T47D (cell line): ENCODE results near the gene ADCY5.

ENCODE experiments used
- DNase-seq, 2 experiments: peaks; one replicate each; pipeline versions ENCODE4 v3.0.0 to v3.0.0-alpha.2; 2011 to 2012; ENCODE audit warnings: low read depth in 1 of 2, low spot score in 1 of 2
- JUND ChIP-seq: IDR thresholded peaks from 2 replicates; pipeline ENCODE4 v1.6.1; 2012; ENCODE audit warnings: low read depth
- in situ Hi-C: cut with HindIII; loops from 2 replicates; pipeline ENCODE4 v1.10.0; 2016; ENCODE audit warnings: low sequenced_read_pairs, low pct_unique_long_range_greater_than_20kb

The ADCY5 gene

DNA sequence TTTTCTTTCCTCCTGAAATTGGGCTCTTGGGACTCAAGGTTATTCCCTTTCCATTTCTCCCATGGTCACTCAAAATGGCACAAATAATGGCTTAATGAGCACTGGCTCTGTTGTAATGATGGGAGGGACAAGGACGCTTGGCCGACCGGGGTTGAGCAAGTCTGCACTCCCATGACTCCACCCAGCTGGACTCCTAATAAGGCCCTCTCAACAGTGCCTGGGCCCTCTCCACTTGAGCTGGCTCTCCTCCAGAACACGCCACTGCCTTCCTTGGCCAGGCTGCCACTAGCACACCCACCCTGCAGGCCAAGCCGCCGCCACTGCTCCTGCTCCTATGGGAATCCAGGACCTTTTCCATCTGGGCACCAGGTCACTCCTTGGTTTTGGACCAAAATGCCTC, 42.3 kb downstream of the ADCY5 start:
- no peak for DNase-seq
- TF ChIP-seq JUND = no peak
- in situ Hi-C loops = no loop called here

DNA sequence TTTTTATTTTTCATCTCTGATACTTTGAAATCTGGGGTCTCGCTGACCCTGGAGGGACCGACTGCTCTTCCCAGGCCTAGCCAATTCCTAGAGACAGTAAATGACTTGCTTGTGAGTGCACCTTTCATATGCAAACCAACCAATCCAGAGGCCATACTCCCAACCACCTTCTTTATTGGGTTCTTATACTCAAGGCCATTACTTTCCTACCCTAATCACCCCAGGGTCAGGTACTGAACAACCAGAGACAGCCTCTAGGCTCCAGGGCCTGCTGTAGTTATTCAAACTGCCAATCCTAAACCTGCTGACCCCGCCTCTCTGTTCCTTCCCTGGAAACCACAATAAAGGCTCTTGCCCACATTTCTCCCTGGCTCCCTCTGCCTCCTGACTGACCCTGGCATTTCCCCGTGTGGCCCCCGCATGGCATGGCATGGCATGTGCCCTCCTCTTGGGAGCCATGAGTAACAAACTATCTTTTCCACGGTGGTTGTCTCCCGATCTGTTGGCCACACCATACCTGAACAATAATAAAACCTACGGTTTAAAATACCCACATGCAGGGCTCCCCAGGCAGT, 42.9 kb downstream of the ADCY5 start:
- TF ChIP-seq JUND = no peak
- no peak for DNase-seq
- in situ Hi-C loops = no loop called here

DNA sequence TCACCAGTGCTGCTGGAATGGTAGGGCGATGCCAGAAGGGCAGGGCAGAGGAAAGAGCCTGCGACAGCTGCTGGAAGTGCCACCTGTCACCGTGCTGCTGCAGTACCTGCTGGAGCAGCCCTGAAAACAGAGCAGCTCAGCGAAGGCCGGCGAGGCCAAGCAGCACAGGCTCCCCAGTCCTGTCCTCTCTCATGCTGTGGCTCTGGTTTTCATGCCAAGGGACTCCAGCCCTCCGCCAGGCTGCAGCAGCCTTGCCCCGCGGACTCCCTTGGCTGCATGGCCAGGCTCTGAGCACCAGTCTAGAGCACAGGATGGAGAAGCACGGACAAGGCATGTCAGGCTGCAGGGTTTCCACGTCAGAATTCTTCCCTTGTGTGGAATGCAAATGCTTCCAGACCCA, 43.9 kb downstream of the ADCY5 start:
- TF ChIP-seq JUND = no peak
- in situ Hi-C loops = no loop called here
- no peak for DNase-seq

DNA sequence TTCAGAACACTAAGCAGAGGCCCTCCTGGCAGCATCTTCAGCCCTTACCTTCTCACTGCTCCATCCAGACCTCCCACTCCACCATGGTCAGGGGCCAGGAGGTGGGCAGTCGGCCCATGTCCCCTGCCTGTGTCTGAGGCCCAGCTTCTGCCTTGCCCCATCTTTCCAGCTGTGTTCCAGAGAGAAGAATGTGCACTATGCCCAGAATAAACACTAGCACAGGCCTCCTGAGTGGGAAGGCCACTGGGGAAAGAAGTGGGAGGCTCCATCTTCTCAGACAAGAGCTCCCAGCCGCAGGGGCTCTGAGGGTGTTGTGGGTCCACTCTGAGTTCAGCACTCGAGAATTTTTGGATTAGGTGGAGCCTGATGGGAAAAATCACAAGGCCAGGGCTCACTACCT, 44.5 kb downstream of the ADCY5 start:
- in situ Hi-C loops = no loop called here
- no peak for DNase-seq
- no peak for TF ChIP-seq JUND

DNA sequence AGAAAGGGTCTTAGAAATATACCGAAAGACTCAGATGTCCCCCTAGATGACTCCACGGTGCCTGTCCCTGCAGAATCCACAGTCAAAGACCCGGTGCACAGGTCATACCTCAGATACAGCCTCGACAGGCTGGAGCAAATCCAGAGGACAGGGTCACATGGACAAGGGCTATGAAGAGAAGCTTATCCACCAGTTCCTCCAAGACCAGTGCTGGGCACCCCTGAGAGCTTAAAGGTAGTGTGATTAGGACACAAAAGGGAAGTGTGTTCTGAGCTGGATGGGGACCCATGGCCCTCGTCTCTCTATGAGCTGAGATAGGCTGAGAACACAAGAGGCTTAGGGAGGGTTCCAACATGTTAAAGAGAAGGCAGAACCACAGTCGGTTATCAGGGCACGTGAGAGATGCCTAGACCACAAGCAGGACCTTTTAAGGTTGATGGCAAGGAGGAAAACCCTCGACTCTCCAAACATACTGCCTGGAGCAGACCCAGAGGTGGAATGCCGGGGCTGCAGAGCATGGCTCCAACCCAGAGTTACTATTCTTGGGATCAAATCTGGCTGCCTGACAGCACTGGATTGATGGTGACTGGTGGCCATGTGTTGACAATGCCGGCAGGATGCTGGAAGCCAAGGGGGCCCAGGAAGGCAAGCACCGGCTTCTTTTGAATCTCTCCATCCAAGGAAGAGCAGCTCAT, 46.9 kb downstream of the ADCY5 start:
- in situ Hi-C loops = no loop called here
- TF ChIP-seq JUND = no peak
- DNase-seq = no peak

DNA sequence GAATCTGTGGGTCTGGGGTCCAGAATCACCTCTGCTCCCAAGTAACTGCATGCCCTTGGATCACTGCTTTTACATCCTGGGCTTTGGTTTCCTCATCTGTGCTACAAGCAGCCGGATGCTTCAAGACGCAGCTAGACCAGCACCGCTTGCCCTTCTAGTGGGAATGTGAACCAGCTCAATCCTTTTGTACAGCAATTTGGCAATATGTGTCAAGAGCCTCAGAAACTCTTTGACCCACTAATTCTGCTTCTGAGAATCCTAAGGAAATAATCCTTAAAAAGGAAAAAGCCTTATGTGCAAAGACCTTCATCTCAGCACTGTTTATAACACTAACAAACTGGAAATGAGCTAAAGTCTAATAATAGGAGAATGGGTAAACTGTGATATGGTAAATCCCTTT, 48.7 kb downstream of the ADCY5 start:
- no peak for DNase-seq
- no peak for TF ChIP-seq JUND
- in situ Hi-C loops = no loop called here

DNA sequence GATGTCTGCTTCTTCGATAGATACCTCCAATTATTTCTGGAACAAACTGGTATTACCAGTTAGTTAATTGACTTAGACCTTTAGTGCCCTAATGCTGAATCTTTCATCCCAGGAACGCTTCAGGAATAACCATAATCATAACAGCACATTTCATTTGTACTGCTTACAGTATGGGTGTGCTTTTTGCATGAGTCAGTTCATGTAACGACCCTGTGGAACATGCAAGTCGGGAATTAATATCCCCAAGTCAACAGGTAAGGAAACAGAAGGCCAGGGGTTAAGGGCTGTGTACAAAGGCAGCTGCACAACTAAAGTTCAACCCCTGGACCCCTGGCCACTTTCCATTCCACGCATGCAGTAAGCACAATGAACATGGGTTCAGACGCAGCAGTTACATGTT, 49.2 kb downstream of the ADCY5 start:
- no peak for DNase-seq
- TF ChIP-seq JUND = no peak
- in situ Hi-C loops = no loop called here

DNA sequence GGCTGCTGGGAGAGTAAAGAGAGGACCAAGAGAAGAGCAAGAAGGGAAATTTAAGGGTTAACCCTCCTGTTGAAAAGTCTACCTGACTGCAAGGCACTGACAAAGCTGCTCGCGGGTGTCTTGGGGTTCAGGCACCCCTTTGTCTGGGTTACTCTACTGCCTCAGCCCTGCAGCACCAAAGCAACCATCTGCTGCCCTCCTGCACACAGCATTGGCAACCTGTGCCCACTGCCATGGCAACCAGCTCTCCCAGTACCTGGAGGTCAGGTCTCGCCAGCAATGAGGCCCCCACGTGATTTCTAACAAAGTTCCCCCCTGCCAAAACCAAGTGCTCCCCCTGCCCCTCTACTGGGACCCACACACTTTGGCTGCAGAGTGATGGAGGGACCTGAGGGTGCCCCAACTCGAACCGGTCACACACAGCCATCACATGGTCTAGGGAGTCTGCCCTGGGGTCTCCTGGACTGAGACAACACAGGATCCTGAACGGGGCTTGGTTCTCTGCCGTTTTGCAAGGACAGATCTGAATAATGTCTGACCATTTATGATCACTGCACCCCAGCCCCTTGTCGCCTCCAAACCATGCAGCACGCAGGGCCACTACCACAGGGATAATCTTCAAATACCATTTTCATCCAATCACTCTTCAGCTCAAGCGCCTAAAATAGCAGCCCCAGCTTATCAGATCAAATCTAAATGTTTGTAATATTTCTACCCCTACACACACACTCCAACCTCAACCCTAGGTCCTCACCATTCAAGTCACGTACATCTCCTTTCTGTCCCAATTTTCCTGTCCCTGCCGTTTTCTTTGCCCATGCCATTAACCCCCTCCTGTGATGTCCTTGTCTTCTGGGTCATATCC, 50.7 kb downstream of the ADCY5 start:
- DNase-seq = no peak
- TF ChIP-seq JUND = no peak
- in situ Hi-C loops = no loop called here

DNA sequence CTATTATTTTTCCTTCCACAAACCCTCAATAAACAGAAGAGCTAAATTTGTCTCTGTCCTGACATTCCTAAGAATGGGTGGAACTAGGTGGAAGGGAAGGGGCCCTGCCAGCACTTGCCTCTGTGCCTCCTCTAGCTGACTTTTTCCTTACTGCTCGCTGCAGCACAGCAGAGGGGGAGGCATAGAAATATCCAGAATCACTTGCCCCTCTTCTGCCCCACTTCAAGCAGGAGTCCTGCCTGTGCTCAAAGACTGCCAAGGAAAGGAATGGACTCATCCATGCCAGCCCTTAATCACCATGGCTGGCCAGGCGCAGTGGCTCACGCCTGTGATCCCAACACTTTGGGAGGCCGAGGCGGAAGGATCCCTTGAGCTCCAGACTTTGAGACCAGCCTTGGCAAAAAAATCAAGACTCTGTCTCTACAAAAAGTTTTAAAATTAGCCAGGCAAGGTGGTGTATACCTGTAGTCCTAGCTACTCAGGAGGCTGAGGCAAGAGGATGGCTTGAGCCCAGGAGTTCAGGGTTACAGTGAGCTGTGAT, 51.8 kb downstream of the ADCY5 start:
- no peak for DNase-seq
- in situ Hi-C loops = no loop called here
- no peak for TF ChIP-seq JUND

DNA sequence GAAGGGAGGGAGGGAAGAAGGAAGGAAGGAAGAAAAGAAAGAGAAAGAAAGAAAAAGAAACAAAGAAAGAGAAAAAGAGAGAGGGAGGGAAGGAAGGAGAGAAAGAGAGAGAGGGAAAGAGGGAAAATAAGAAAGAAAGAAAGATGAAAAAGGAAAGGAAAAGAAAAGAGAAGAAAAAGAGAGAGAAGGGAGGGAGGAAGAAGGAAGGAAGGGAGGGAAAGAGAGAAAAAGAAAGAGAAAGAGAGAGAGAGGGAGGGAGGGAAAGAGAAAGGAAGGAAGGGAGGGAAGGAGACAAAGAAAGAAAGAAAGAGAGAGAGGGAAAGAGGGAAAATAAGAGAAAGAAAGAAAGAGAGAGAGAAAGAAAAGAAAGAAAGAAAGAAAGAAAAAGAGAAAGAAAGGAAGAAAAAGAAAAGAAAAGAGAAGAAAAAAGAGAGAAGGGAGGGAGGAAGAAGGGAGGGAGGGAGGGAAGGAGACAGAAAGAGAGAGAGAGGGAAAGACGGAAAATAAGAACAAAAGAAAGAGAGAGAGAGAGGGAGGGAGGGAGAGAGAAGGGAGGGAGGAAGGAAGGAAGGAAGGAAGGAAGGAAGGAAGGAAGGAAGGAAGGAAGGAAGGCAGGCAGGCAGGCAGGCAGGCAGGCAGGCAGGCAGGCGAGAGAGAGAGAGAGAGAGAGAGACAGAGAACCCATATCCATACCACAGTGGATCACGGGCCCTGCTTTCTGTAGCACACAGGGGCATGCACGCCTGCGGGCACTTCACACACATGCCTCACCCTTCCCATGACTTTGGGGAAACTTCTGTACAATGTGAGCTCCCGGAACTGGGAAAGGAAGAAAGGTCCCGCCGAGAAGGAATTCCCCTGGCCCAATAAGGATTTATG, 52.5 kb downstream of the ADCY5 start:
- DNase-seq = no peak
- TF ChIP-seq JUND = no peak
- in situ Hi-C loops = no loop called here

DNA sequence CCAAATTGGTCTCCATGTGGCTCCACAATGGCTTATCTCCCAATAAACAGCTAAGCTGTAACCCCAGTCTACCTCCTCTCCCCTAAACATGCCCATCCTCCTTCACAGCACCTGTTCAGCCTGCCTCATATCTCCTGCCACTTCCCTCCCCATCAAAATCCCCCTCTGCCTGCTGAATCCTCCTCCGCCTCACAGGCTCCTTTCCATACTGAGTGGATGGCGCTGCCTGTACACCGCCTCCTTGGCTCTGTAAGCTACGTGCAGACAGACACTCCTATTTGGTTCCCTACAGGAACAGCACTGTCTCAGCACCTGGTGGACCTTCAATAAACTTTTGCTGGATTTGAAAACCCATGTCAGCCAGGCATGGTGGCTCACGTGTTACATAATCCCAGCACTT, 53.7 kb downstream of the ADCY5 start:
- TF ChIP-seq JUND = no peak
- DNase-seq = no peak
- in situ Hi-C loops = no loop called here

DNA sequence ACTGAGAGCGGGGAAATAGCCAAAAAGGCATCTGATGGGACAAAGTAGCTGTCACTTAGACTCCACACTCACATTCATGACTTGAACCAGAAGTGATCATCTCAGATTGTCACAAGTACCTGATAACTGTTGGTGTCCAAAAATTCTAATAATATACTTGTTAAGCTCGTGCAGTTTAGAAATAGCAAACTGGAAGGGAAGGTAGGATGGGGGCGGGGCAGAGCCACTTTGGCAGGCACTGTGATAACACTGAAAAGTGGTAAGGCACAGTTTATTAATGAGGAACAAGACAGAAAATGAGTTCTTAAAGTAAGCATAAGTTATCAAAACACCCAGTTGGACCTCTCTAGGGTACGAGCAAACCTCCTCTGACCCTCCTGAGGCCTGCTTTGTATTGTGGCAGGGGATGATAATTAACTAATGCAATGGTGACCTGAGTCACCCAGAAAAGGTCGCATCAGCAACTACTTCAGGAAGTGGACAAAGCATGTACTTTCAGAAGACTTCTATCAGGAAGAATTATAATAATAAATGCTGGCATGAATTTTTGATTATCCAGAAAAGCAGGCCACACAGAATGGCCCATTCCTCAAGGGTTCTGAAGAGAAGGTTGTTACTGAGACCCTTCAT, 54.4 kb downstream of the ADCY5 start:
- TF ChIP-seq JUND = no peak
- in situ Hi-C loops = no loop called here
- no peak for DNase-seq
